ENCODE measurements around the gene PYGL. TPM values are rescaled to one million over a fixed set of nuclear protein-coding genes. Genes with fewer than 3 reads are reported as not detected.
A peak's percentile ranks its signal among the peaks of the same experiment; 100 is the strongest.

PYGL gene
- total RNA-seq, 1 donor from 2014 or later = 12.0 TPM

DNA sequence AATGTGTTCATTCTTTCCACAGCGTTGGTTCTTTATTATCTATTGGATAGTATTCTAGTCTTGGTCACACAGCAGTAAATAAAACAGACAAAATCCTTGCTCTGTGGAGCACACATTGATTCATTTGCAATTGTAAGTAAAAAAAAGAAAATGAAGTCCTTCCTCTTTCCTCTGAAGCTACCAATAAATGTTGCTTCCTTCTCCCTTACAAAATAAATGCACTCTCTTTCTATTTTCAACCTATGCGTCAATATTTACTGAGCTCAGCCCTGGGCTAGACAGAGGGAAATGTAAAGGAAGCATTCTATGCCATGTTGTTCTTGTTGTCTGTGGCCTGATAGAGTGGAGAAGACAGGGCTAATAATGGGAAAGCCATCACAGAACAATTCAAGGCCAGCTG lies 69.5 kb downstream of the PYGL start:
- no peaks in the 10 kb centered on the region for H3K9me3 Mint-ChIP-seq (ENCODE audit: low read depth)
- no peaks in the 10 kb centered on the region for H3K36me3 Mint-ChIP-seq (ENCODE audit: insufficient read depth)
- H3K27ac Mint-ChIP-seq = no peak overlapping the region
- peaks cover 7% of the 10 kb centered on the region for H3K4me1 Mint-ChIP-seq (ENCODE audit: low read depth)
- TF ChIP-seq, protein P1, sequence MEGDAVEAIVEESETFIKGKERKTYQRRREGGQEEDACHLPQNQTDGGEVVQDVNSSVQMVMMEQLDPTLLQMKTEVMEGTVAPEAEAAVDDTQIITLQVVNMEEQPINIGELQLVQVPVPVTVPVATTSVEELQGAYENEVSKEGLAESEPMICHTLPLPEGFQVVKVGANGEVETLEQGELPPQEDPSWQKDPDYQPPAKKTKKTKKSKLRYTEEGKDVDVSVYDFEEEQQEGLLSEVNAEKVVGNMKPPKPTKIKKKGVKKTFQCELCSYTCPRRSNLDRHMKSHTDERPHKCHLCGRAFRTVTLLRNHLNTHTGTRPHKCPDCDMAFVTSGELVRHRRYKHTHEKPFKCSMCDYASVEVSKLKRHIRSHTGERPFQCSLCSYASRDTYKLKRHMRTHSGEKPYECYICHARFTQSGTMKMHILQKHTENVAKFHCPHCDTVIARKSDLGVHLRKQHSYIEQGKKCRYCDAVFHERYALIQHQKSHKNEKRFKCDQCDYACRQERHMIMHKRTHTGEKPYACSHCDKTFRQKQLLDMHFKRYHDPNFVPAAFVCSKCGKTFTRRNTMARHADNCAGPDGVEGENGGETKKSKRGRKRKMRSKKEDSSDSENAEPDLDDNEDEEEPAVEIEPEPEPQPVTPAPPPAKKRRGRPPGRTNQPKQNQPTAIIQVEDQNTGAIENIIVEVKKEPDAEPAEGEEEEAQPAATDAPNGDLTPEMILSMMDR (IDR thresholded peaks at IDR 0.05; ENCODE audit: unreplicated experiment) = no peak
- H3K4me3 Mint-ChIP-seq (ENCODE audit: low read depth) = no peak overlapping the region
- peaks cover 80% of the 10 kb centered on the region for H3K27me3 Mint-ChIP-seq
- no peak for DNase-seq (ENCODE audit: low spot score, unreplicated experiment)

DNA sequence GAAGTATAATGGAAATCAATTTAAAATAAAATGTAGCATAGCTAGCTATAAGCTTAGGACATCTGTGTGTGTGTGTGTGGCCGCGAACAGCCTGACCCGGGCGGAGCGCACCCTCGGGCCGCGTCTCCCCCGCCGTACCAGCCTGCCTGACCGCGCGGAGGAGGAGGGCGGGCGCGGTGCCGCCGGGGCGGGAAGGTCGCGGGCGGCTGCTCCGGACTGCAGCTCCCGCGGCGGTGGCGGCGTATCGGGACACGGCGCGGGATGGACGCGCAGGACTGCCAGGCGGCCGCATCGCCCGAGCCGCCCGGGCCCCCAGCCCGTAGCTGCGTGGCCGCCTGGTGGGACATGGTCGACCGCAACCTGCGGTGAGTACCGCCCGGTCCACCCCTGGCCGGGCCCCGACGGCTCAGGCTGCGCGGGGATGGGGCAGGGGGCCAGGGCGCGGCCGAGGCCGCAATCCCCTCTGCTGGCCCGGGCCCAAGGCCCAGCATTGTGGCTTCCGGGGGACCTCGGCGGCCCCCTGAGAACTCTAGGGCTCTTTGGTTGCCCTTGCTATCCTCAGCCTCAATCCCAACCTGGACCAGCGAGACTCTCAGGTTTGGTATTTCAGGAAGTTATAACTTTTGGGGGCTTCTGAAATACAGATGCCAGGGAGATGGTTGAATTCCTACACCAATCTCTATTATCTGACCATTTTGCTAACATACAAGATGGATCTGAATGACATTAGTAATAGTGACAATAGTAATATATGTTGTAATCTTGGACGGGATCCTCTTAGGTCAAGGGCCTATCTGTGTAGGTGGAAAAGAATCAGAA lies 72.2 kb downstream of the PYGL start, which contains the start of gene ABHD12B:
TSS of gene ABHD12B (plus strand) at position 140 of the 819 bp plus-strand sequence. CDS start at position 262, 122 bp downstream.
- H3K27me3 Mint-ChIP-seq = peaks cover 74% of the 10 kb centered on the region
- peak; percentile 18 for DNase-seq (ENCODE audit: low spot score, unreplicated experiment)

DNA sequence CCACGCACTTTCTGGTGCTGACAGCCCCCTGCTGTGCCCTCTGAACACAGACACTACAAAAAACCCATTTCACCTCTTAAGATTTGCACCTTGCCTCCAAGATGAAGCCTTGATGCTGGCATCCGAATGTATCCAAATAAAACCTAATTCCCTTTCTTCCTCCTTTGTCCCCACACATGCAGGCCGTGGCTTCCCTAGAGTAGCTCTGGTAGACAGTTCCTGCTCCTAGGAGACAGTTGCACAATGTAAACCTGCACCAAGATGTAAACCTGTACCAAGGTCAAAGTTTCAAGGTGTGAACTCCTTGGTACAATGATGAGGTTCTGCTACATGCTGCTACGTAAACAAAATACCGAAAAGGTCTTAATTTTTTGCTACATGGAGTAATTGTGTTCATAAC lies 73.1 kb downstream of the PYGL start:
- no peaks in the 10 kb centered on the region for H3K36me3 Mint-ChIP-seq (ENCODE audit: insufficient read depth)
- H3K4me3 Mint-ChIP-seq (ENCODE audit: low read depth) = peak overlapping the region; percentile 4
- no peaks in the 10 kb centered on the region for H3K9me3 Mint-ChIP-seq (ENCODE audit: low read depth)
- TF ChIP-seq, protein P1 (IDR thresholded peaks at IDR 0.05; ENCODE audit: unreplicated experiment) = no peak
- peaks cover 10% of the 10 kb centered on the region for H3K4me1 Mint-ChIP-seq (ENCODE audit: low read depth)
- no peak overlapping the region for H3K27ac Mint-ChIP-seq
- DNase-seq (ENCODE audit: low spot score, unreplicated experiment) = no peak
- peaks cover 68% of the 10 kb centered on the region for H3K27me3 Mint-ChIP-seq

More for the DNA sequence above, 72.2 kb downstream of the PYGL start, which contains the start of gene ABHD12B:
- Mint-ChIP-seq H3K4me1 (ENCODE audit: low read depth) (peaks cover 9% of the 10 kb centered on the region), H3K9me3 (ENCODE audit: low read depth) (no peaks in the 10 kb centered on the region), H3K4me3 (ENCODE audit: low read depth) (peak within 1 kb of the TSS; percentile 4), H3K36me3 (ENCODE audit: insufficient read depth) (no peaks in the 10 kb centered on the region), H3K27ac (no peak within 1 kb of the TSS)
- TF ChIP-seq, protein P1 (IDR thresholded peaks at IDR 0.05; ENCODE audit: unreplicated experiment) = no peak

DNA sequence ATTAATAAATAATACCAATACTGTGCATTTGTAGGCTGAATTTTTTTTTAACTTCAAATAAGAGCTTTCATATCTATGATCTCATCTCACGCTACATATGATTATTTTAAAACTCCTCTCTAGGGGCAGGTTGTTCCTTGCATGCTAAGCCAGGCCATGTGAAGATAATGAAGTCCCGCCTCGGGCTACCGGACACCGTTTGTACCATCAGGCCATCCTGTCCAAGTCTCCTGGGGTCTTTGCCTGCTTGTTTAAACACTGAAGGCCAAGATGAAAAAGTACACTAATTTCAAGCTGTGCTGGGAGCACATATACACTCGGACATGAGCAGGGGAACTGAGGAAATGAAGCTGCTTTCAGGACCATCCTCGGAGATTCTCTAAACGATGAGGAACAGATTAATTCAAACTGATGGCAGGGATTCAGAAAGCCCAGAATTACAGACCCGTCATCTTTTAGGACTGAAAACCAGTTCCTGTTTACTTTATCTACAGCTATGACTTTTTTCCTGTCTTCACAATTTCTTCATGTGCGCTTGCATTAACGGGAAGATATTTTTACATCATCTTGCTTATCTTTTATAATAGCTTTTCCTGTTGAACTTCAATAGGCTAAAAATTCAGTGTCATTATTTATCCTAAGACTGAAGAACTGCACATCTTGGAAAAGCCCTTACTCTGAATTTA lies 78.7 kb downstream of the PYGL start:
- peaks cover 6% of the 10 kb centered on the region for H3K4me1 Mint-ChIP-seq (ENCODE audit: low read depth)
- no peaks in the 10 kb centered on the region for H3K9me3 Mint-ChIP-seq (ENCODE audit: low read depth)
- DNase-seq (ENCODE audit: low spot score, unreplicated experiment) = no peak
- H3K27ac Mint-ChIP-seq = no peak overlapping the region
- no peaks in the 10 kb centered on the region for H3K36me3 Mint-ChIP-seq (ENCODE audit: insufficient read depth)
- TF ChIP-seq, protein P1 (IDR thresholded peaks at IDR 0.05; ENCODE audit: unreplicated experiment) = no peak
- no peak overlapping the region for H3K4me3 Mint-ChIP-seq (ENCODE audit: low read depth)
- peaks cover 48% of the 10 kb centered on the region for H3K27me3 Mint-ChIP-seq

DNA sequence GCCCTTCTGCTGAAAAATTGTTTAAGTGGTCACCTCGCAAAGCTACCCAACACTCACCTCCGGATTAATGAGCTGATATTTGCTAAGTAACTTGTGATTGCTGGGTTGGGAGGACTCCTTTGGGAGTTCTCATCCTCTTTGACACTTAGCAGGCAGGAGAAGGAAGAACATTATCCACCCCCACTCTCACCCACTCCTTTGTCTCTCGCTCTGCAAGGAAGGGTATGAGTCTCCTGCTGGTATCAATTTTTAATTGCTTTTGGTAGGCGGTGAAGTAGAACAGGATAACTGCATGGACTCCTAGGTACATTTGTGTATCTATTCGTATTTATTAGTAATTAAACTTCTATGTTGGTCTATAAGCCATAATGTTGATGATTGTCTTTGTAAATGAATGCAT lies 79.3 kb downstream of the PYGL start:
- peaks cover 42% of the 10 kb centered on the region for H3K27me3 Mint-ChIP-seq
- H3K4me3 Mint-ChIP-seq (ENCODE audit: low read depth) = no peak overlapping the region
- no peaks in the 10 kb centered on the region for H3K9me3 Mint-ChIP-seq (ENCODE audit: low read depth)
- no peak overlapping the region for H3K27ac Mint-ChIP-seq
- no peaks in the 10 kb centered on the region for H3K36me3 Mint-ChIP-seq (ENCODE audit: insufficient read depth)
- H3K4me1 Mint-ChIP-seq (ENCODE audit: low read depth) = peaks cover 12% of the 10 kb centered on the region
- no peak for DNase-seq (ENCODE audit: low spot score, unreplicated experiment)
- TF ChIP-seq, protein P1 (IDR thresholded peaks at IDR 0.05; ENCODE audit: unreplicated experiment) = no peak

Data from progenitor cell of endocrine pancreas (in vitro differentiated cells).